OCI-LY3 (cell line): ENCODE measurements around the gene TRNP1.

Experiments
- EZH2phosphoT487 ChIP-seq: fragments of 200-600 bp; shearing (Covaris generic); IDR thresholded peaks from 2 replicates; pipeline ENCODE4 v1.6.1; 2018; ENCODE audit warnings: antibody characterized with exemption, mixed run types, low read depth
- TF ChIP-seq, protein P1 (sequence below): fragments of 200-600, 300-600 bp; sonication (generic); IDR thresholded peaks from 2 replicates; pipeline ENCODE4 v1.5.1; 2014; ENCODE audit warnings: antibody characterized with exemption, low read length, low read depth

DNA sequence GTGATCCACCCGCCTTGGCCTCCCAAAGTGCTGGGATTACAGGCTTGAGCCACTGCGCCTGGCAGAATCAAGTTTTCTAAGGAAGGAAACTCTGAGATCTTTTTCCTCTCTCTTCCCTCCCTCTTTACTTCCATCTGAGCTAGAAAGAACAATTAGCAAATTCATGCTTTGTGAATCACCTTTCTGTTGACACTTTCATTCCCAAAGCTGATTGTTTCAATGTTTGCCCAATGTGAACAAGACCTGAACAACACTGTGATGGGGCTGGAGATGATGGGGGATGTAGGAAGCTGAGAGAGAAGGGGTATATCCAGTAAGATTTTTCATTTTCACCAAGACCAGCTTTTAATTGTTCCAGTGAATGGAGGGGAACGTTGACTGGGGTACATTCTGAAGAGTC is 24.8 kb downstream of the TRNP1 start:
- TF ChIP-seq, protein P1, sequence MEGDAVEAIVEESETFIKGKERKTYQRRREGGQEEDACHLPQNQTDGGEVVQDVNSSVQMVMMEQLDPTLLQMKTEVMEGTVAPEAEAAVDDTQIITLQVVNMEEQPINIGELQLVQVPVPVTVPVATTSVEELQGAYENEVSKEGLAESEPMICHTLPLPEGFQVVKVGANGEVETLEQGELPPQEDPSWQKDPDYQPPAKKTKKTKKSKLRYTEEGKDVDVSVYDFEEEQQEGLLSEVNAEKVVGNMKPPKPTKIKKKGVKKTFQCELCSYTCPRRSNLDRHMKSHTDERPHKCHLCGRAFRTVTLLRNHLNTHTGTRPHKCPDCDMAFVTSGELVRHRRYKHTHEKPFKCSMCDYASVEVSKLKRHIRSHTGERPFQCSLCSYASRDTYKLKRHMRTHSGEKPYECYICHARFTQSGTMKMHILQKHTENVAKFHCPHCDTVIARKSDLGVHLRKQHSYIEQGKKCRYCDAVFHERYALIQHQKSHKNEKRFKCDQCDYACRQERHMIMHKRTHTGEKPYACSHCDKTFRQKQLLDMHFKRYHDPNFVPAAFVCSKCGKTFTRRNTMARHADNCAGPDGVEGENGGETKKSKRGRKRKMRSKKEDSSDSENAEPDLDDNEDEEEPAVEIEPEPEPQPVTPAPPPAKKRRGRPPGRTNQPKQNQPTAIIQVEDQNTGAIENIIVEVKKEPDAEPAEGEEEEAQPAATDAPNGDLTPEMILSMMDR: no peak
- TF ChIP-seq EZH2phosphoT487: no peak
